ENCODE data around the gene SCNN1G. TPM values are rescaled to one million over a fixed set of nuclear protein-coding genes. Genes with fewer than 3 reads are reported as not detected.

The SCNN1G gene
- total RNA-seq, 1 donor = not detected

DNA sequence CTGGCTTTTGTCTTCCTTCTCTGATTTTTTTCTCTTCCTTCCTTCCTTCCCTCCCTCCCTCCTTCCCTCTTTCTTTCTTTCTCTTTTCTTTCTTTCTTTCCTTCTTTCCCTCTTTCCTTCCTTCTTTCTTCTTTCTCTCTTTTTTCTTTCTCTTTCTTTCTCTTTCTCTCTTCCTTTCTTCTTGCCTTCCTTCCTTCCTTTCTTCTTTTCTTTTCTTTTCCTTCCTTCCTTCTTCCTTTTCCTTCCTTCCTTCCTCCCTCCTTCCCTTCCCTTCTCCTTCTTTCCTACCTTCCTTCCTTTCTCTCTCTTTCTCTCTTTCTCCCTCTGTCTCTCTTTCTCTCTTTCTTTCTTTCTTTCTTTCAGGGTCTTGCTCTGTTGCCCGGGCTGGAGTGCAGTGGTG is 54.4 kb downstream of the SCNN1G start:
- no peak overlapping the region for H3K4me3 ChIP-seq (ENCODE audit: low read depth, low read length)
- TF ChIP-seq, protein P1, sequence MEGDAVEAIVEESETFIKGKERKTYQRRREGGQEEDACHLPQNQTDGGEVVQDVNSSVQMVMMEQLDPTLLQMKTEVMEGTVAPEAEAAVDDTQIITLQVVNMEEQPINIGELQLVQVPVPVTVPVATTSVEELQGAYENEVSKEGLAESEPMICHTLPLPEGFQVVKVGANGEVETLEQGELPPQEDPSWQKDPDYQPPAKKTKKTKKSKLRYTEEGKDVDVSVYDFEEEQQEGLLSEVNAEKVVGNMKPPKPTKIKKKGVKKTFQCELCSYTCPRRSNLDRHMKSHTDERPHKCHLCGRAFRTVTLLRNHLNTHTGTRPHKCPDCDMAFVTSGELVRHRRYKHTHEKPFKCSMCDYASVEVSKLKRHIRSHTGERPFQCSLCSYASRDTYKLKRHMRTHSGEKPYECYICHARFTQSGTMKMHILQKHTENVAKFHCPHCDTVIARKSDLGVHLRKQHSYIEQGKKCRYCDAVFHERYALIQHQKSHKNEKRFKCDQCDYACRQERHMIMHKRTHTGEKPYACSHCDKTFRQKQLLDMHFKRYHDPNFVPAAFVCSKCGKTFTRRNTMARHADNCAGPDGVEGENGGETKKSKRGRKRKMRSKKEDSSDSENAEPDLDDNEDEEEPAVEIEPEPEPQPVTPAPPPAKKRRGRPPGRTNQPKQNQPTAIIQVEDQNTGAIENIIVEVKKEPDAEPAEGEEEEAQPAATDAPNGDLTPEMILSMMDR (IDR thresholded peaks at IDR 0.05; ENCODE audit: insufficient read depth, low read depth, low read length) = no peak
- DNase-seq (ENCODE audit: low read depth) = no peak

DNA sequence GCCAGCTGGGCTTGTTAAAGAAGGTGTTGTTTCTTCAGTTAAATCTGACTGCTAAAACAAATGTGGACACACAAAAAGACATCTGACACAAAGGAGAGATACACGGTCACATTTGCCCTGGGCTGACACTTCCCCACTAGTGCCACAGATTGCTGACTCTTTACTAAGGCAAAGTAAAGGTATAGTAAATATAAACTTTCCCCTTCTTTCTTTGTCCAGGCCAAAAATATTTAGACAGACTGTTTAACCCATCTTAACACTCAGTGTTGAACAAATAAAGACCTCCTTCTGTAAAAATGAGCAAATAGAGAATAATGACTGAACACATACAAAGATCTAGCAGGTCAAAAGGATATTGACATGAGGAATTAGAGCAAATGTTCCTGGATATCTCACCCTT is 58.4 kb downstream of the SCNN1G start:
- TF ChIP-seq, protein P1 (IDR thresholded peaks at IDR 0.05; ENCODE audit: insufficient read depth, low read depth, low read length) = no peak
- H3K4me3 ChIP-seq (ENCODE audit: low read depth, low read length) = no peak overlapping the region

DNA sequence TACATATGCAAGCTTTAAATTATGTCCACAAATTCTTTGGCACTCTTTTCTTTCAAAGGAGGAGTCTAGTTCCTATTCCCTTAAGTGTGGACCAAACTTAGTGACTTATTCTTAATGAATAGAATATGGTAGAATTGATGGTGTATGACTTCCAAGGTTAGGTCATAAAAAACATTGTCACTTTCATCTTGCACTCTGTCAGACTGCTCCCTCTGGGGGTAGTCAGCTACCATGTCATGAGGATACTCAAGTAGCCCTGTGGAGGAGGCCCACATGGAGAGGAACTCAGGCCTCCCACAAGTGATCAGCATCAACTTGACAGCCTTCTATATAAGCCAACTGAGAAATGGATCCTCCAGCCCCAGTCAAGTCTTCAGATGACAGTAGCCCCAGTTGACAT is 61.6 kb downstream of the SCNN1G start:
- DNase-seq (ENCODE audit: low read depth) = no peak
- TF ChIP-seq, protein P1 (IDR thresholded peaks at IDR 0.05; ENCODE audit: insufficient read depth, low read depth, low read length) = no peak
- no peak overlapping the region for H3K4me3 ChIP-seq (ENCODE audit: low read depth, low read length)

More for the DNA sequence above, 58.4 kb downstream of the SCNN1G start:
- DNase-seq (ENCODE audit: low read depth) = no peak

DNA sequence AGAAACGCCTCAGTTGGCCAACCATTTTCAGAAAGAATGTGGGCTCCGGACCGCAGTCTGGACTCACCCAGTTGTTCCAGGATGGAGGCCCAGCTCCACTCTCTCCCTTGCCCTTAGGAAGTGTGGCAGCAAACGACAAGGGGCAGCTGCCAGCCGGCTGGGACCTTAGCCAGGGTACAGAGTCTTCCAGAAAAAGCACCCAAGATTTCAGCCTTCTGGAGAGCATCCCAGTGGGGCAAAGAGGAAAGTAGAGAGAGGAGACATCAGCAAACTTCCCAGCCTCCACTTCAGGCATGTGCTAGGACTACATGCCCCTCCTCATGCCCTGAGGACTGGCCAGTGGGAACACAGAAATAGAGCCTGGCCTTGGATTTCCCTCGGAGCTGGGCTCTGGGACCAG is 62.7 kb downstream of the SCNN1G start:
- TF ChIP-seq, protein P1 (IDR thresholded peaks at IDR 0.05; ENCODE audit: insufficient read depth, low read depth, low read length) = no peak
- no peak for DNase-seq (ENCODE audit: low read depth)
- H3K4me3 ChIP-seq (ENCODE audit: low read depth, low read length) = no peak overlapping the region

DNA sequence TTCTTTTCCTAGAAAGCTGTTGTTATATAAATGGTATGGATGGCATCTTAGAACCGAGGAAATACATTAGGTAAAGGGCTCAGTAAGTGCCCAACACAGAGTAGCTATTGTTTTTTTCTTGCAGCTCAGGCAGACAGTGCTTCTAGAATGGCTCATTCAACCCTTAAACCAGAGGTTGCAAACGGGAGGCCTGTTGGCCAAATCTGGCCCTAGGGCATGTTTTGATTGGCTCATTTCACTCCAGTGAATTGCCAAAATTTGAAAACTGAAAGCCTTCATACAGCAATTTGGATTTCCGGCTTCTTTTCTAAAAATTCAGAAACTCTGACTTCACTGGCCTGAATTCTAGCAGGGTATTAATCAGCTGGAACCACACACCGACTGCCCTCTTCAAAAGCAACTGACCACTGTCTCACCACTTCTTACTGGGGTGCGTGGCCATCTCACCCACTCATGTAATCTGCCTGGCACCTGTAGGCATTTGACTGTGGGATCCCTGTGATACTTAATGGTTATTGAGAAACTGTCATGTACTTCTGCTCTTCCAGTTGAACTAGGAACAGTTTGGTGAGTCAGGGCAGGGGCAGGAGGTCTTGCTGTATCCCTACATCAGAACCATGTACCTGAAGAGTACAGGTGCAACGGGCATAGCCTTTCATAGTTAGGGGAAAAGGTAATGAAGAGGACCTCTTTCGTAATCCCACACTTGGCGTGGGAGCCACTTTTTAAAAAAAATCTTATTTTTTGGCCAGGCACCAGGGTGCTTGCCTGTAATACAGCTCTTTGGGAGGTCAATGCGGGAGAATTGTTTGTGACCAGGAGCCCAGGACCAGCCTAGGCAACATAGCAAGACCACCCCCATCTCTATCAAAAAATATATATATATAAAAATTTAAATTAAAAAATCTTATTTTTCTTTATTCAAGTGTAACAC is 66.0 kb downstream of the SCNN1G start:
- no peak for DNase-seq (ENCODE audit: low read depth)
- TF ChIP-seq, protein P1 (IDR thresholded peaks at IDR 0.05; ENCODE audit: insufficient read depth, low read depth, low read length) = no peak
- H3K4me3 ChIP-seq (ENCODE audit: low read depth, low read length) = no peak overlapping the region

DNA sequence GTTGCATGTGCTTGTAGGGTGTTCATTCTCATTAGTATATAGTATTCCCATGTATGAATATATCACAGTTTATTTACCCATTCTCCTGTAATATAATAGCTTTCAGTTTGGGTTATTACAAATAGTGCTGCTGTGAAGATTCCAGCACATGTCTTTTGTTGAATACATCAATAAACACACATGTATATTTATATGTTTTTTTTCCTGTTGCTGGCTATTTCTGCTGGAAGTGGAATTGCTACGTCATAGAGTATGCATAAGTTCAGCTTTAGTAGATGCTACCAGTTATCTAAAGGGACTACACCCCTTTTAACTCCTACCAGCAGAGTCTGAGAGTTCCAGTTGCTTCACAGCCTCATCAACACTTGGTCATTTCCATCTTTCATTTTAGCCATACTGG is 67.3 kb downstream of the SCNN1G start:
- no peak for DNase-seq (ENCODE audit: low read depth)
- TF ChIP-seq, protein P1 (IDR thresholded peaks at IDR 0.05; ENCODE audit: insufficient read depth, low read depth, low read length) = no peak
- no peak overlapping the region for H3K4me3 ChIP-seq (ENCODE audit: low read depth, low read length)
